ENCODE data around the gene DLX6.

DLX6 gene

GRCh38 chr7:96996111-96996957 lies 9.0 kb upstream of the DLX6 start:
- no peak for DNase-seq

- no peak for DNase-seq
Measured at GRCh38 chr7:96996958-96997511, 8.3 kb upstream of the DLX6 start.

- no peak for DNase-seq
Measured at GRCh38 chr7:96997512-96998032, 7.8 kb upstream of the DLX6 start.

GRCh38 chr7:96998333-96998732 lies 7.0 kb upstream of the DLX6 start:
- DNase-seq = no peak

- no peak for DNase-seq
Measured at GRCh38 chr7:96998744-96999143, 6.6 kb upstream of the DLX6 start.

GRCh38 chr7:97001221-97001620 lies 4.1 kb upstream of the DLX6 start:
- no peak for DNase-seq

- DNase-seq = no peak
Measured at GRCh38 chr7:97001656-97002554, 3.4 kb upstream of the DLX6 start.

- no peak for DNase-seq
Measured at GRCh38 chr7:97002555-97003261, 2.6 kb upstream of the DLX6 start.

- no peak for DNase-seq
Measured at GRCh38 chr7:97003262-97004246, 1.8 kb upstream of the DLX6 start.

- DNase-seq = no peak
Measured at GRCh38 chr7:97004247-97005182, 838 bp upstream of the DLX6 start.

- no peak for DNase-seq
Measured at GRCh38 chr7:97006055-97006815, 882 bp downstream of the DLX6 start.

GRCh38 chr7:97006816-97007582 lies 1.6 kb downstream of the DLX6 start:
- DNase-seq = no peak

- DNase-seq = no peak
Measured at GRCh38 chr7:97007583-97007861, 2.2 kb downstream of the DLX6 start.

- DNase-seq = no peak
Measured at GRCh38 chr7:97008275-97008917, 3.0 kb downstream of the DLX6 start.

GRCh38 chr7:97009753-97010732 lies 4.7 kb downstream of the DLX6 start:
- DNase-seq = no peak

- DNase-seq = no peak
Measured at GRCh38 chr7:97011104-97011503, 5.8 kb downstream of the DLX6 start.
